ENCODE results near the gene SORL1.
A peak's percentile ranks its signal among the peaks of the same experiment; 100 is the strongest.

The SORL1 gene

DNA sequence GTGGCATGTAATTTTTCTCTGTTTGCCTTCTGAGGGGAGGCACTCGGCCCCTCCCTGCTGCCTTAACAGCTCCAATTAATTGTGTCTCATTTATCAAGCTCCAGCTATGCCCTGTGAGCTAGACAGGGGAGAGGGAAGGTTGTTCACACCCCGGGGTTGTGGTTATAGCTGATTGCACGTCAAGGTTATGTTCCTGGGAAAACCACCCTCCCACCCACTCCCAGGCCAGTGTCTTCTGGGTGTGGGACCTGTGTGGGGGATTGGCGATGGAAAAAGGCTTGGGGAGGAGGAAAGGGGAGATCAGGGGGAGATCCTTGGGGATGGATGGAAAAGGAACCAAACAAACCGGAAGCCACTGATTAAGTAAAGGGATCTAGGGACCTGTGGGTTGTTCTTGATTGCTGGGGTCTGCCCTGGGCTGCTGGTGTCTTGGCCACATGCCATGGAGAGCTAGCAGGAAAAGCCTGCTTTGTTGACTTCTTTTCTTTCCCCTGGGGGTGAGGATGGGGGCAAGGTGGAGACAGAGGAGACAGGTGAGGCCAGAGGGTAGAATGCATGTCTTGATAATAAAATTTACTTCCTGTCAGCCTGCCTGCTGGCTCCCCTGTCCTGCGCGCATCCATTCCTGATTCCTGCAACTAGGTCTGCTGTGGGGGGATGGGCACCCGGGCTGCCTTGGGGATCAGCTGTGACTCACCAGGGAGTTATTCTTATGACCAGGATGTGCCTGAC is 14.1 kb downstream of the SORL1 start:
- H3K4me3 ChIP-seq (ENCODE audit: low read length), result peak overlapping the region; percentile 25
- TF ChIP-seq, protein P1, sequence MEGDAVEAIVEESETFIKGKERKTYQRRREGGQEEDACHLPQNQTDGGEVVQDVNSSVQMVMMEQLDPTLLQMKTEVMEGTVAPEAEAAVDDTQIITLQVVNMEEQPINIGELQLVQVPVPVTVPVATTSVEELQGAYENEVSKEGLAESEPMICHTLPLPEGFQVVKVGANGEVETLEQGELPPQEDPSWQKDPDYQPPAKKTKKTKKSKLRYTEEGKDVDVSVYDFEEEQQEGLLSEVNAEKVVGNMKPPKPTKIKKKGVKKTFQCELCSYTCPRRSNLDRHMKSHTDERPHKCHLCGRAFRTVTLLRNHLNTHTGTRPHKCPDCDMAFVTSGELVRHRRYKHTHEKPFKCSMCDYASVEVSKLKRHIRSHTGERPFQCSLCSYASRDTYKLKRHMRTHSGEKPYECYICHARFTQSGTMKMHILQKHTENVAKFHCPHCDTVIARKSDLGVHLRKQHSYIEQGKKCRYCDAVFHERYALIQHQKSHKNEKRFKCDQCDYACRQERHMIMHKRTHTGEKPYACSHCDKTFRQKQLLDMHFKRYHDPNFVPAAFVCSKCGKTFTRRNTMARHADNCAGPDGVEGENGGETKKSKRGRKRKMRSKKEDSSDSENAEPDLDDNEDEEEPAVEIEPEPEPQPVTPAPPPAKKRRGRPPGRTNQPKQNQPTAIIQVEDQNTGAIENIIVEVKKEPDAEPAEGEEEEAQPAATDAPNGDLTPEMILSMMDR (conservative IDR thresholded peaks at IDR 0.05; ENCODE audit: low read depth, low read length), result no peak

GRCh38 chr11:121467471-121467870 is 15.4 kb downstream of the SORL1 start:
- no peak for DNase-seq (ENCODE audit: low read depth)
- H3K4me3 ChIP-seq (ENCODE audit: low read length), result no peak overlapping the region

More for the DNA sequence above, 14.1 kb downstream of the SORL1 start:
- peak; percentile 91 for DNase-seq (ENCODE audit: low read depth)

DNA sequence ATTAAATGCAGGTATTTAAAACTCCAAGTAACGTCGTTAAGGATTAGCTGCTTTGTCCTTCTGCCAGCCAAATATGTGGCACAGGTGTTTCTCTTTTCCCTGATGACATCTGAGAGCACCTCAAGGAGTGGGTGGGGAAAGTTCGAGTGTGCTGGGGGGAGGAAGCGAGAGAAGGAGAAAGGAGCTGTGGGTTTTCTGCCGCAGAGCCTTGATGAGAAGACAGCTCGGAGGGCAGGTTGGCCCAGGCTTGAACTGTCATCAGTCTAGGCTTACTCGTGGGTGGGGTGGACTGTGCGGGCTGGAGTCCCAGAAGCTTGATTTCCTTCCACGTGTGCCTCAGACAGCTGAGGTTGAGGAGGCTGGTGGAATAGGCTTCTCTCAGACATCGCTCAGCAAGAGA is 15.9 kb downstream of the SORL1 start:
- TF ChIP-seq, protein P1 (conservative IDR thresholded peaks at IDR 0.05; ENCODE audit: low read depth, low read length), result no peak
- no peak overlapping the region for H3K4me3 ChIP-seq (ENCODE audit: low read length)
- no peak for DNase-seq (ENCODE audit: low read depth)

More at GRCh38 chr11:121467471-121467870, 15.4 kb downstream of the SORL1 start:
- TF ChIP-seq, protein P1 (conservative IDR thresholded peaks at IDR 0.05; ENCODE audit: low read depth, low read length), result no peak

DNA sequence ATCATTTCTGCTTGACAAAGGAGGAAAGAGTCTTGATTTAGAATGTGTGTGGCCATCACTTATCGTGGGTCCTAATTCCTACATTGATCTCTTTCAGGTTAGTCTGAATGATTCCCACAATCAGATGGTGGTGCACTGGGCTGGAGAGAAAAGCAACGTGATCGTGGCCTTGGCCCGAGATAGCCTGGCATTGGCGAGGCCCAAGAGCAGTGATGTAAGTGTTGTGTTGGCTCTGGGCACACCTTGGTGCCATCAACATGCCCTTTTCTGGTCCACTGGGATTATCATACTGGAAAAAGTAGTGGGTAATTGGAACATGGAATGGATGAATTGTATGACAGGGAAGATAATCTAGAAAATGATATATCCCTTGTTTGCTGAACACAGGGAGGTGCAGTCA is 17.8 kb downstream of the SORL1 start:
- H3K4me3 ChIP-seq (ENCODE audit: low read length), result no peak overlapping the region
- TF ChIP-seq, protein P1 (conservative IDR thresholded peaks at IDR 0.05; ENCODE audit: low read depth, low read length), result no peak
- no peak for DNase-seq (ENCODE audit: low read depth)

DNA sequence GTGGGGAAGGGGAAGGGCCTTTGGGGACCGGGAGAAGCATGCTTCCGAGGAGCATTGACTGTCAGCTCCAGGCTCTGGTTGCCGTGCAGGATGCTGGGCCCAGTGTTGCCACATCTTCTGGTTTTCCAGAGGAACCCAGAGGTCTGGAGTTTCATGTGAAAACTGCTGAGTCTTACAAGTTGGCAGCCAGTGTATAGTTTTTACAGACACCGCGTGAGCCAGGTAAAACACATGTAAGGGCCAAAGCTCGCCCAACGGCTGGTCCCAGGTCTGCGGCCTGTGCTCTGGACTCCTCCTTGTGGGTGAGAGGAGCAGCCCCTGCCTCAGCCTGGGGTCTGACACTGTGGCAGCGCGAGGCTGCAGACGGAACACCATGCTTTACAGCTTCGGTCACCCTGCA is 19.1 kb downstream of the SORL1 start:
- TF ChIP-seq, protein P1 (conservative IDR thresholded peaks at IDR 0.05; ENCODE audit: low read depth, low read length), result no peak

GRCh38 chr11:121472312-121472711 is 20.2 kb downstream of the SORL1 start:
- no peak for DNase-seq (ENCODE audit: low read depth)
- no peak overlapping the region for H3K4me3 ChIP-seq (ENCODE audit: low read length)
- TF ChIP-seq, protein P1 (conservative IDR thresholded peaks at IDR 0.05; ENCODE audit: low read depth, low read length), result no peak

More for the DNA sequence above, 19.1 kb downstream of the SORL1 start:
- no peak for DNase-seq (ENCODE audit: low read depth)
- H3K4me3 ChIP-seq (ENCODE audit: low read length), result no peak overlapping the region

All from retinal pigment epithelial cell (primary cell).